GM18511 (cell line): ENCODE measurements around the gene AMOTL1.
A peak's percentile ranks its signal among the peaks of the same experiment; 100 is the strongest.
"Not testable (repeated sequence)": the region's sequence is repeated elsewhere in the genome, so short reads cannot be mapped to it uniquely, and the experiment has no call there.

Source experiments
- ATAC-seq: cut with Tn5 transposase; IDR thresholded peaks from one replicate; pipeline ENCODE4 v1.9.1; 2021; ENCODE audit warnings: mild to moderate bottlenecking, moderate library complexity; ENCODE audit not compliant: unreplicated experiment

The AMOTL1 gene

DNA sequence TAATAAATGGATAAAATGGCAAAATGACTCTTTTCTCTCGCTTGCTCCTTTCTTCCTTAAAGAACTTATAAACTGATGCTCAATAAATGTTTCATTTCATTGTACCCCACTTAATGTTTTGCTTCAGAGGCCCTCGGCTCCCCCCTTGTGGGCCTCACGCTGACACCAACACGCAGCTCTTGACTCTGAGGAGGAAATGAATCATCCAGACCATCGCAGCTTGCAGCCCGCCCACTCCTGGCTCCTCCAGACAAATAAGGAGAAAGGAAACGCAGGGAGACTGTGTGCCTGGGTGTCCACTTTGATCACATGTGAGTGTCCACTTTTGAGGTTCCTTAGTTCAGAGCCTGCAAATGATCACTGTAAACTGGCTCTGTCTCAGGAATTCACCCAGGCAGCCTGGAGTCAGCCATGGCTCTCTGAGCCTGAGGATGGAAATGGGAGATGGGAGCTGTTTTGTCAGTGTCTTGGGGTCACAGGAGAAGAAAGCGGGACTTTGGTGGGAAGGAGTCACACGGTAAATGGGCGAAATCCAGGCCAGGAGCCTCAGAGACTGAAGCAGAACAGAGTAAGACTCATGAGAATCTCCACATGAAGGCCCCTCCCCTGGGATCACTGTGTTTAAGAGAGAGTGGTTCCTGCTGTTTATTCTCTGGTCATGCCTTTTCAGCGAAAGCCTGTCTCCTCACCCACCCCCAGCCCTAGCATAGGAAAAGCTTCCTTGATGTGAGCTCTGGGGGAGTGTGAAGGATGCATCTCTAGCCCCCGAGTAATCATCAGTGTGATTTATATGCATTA is 108.7 kb downstream of the AMOTL1 start:
- ATAC-seq: peak; percentile 97

DNA sequence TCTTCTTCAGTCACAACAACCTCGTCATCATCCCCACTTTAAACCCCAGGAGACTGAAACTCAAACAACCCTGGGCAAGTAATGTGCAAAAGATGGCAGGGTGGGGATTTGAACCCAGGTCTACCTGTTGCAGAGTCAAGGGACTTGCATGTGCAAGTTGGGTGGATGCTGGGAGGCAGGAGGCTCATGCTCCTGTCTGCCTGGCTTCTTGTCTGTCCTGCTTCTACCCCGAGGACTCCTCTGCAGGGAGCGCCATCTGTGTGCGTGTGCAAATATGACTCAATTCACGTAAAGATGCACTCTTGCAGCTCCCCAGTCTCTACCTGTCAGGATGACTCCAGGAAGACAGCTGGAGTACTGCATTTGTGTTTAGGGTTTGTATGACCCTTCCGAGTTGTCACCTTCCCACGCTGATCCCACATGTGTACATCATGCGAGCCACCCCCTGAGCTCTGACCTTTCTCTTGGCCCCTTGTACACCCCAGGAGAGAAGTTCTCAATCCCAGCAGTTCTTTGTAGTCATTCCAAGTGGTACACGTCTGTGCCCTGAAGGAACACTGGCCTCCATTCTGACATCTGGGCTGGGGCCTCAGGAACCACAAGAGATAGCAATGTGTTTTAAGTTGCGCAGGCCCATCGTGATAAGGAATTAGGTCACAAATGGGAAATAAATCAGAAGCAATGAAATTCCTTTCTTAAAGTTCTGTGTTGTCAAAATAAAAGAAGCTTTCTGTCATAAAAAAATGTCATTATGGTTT is 109.5 kb downstream of the AMOTL1 start:
- ATAC-seq: no peak

DNA sequence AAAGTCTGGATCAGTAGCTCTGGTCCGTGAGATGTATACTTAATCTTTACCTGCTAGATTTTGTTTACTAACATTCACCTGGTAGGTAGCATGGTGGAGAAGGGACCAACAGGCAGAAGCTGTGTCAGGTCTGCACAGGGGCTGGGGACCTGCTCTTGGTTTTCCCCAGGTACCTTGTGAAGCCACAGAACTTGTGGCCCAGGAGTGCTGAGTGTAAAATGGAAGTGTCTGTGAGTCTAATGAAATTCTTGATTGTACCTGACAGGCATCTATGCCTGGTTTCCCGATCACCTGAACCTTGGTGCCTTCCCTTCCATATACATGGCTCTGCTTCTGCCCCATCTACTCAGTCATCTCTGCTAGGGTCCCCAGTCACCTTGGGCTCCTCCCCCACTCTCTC is 110.8 kb downstream of the AMOTL1 start:
- no peak for ATAC-seq

DNA sequence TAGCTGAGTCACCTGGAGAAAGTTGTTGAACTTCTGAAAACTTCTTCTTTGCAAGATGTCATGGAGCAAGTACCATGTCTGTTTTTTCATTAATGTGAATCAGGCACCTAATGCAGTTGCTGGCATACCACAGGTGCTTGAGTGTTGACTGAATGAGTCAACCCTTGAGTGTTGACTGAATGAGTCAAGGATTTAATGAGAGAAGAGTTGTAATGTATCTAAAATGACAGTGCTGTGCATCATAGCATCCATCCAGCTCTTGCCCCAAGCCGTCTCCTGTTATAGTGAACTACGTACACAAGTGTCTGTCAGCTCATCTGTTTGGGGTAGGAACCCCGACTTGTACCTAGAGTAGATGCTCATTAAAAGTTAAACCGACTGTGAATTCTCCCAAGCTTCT is 112.1 kb downstream of the AMOTL1 start:
- ATAC-seq: no peak

DNA sequence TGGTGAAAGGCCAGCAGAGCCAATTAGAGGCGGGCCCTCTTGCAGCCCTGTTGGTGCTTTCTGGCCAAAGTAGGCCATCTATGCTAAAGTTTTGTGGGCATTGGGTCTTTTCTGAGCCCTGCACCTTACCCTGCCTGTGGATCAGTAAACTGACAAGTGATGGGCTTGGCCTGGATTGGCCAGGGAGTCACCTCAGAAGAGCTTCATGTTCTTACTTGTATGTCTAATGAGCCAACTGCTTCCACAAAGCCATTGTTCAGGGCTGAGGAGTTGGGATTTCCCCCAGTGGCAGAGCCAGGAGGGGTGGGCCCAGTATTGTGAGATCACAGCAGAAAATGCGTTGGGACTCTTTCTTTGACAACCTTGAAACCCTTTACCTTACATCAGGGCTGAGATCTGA is 114.8 kb downstream of the AMOTL1 start:
- ATAC-seq: no peak

DNA sequence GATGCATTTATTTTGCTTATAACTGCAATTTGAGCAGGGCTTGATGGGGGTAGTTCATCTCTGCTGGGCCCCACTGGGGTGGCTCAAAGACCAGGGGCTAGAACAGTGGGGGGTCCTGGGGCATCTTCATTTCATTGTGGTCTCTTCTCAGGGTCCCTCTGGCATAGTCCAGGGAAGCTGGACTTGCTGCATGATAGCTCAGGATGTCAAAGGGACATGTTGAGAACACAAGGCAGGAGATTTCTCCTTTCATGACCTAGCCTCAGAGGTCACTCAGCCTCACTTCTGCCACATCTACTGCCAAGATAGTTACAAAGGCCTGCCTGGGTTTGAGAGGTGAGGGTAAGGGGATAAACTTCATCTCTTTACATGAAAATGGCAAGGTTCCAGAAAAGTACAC is 115.7 kb downstream of the AMOTL1 start:
- ATAC-seq: no peak

DNA sequence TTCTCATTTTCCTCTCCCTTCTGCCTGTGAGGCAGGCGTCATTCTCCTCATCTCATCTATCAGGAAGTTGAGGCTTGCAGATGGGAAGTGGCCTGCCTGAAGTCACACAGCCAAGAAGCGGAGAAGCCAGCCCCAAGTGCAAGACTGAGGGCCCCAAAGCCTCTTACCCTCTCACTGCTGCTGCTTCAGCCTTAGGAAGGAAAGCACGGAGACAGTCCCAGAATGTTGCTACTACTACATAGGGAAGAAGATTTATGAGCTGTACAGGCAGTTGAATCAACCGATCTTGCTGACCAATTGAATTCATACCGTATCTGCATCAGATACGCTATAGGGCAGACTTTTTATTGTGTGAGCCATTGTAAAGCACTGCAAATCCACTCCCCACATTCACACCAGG is 116.2 kb downstream of the AMOTL1 start:
- no peak for ATAC-seq

DNA sequence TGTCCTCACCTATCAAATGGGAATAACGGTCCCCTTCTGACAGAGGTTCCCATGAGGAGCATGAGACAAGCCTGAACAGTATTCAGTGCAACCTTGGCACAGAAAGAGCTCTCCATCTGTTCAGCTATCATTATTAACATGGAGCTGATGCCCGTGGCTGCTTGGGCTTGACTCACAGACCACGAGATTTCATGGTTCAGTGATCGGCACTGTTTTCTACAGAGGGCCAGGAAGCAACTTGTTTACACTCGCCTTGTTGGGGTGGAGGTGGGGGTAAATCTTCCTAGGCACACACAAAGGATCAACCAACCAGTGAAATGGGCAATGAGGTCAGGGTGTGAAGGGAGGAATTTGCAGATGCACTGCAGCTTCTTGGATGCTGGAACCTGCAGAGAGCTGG is 117.0 kb downstream of the AMOTL1 start:
- peak; percentile 89 for ATAC-seq

DNA sequence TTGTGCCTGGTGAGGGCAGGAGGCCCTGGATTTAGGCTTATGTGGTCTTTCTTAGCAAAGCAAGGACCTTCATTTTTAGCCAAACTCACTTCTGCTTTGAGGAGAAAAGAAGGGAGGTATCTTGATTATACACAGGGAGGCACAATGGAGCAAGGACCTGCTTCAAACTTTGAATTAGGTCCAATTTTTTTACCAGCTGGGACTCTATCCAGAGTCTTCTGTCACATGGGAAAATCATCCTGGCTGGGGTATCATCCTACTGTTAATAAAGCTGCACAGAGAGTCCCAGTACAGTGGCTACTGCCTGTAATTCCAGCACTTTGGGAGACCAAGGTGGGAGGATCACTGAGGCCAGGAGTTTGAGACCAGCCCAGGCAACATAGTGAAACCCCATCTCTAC is 117.4 kb downstream of the AMOTL1 start:
- ATAC-seq: no peak

DNA sequence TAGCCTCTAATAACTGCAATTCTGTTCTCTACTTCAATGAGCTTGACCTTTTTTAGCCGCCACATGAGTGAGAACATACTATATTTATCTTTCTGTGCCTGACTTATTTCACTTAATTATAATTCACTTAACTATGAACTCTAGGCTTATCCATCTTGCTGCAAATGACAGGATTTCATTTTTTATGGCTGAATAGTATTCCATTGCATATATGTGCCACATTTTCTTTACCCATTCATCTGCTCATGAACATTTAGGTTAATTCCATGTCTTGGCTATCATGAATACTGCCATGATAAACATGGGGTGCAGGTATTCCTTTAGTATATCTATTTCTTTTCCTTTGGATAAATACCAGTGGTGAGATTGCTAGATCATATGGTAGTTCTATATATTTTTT is 120.0 kb downstream of the AMOTL1 start:
- ATAC-seq: no peak

DNA sequence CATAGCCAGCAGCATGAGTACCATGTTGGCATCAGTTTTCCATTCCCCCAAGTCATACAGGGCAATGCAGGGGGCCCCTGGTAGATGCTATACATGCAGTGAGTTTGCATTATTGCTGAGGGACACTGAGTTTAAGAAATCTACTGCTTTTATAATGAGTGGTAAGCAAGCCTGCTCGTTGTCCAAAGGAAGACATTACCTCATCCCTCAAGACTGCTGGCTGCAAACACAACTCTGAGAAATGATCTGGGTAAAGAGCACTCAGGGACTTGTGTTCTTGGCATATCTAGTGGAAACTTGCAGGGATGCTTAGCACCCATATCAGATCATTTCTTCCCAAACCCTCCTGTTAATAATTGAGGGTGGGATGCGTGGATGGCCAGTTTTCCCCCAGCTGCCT is 127.3 kb downstream of the AMOTL1 start:
- ATAC-seq: no peak

DNA sequence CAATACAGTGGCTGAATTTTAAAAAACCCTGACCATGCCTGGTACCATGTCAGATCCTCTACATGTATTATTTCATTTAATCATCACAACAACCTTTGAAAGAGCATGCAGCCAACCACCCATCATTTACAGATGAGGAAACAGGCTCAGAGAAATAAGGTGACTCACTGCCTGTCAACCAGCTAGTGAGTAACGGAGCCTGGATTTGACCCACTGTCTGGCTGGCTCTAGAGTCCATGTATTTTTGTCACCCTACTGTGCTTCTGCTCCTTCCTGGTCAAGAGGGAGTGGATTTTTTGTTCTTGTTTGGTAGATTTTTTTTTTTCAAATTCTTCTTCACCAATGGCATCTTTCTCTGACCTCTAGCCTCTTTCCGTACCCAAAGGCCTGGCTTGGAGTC is 127.8 kb downstream of the AMOTL1 start:
- no peak for ATAC-seq

DNA sequence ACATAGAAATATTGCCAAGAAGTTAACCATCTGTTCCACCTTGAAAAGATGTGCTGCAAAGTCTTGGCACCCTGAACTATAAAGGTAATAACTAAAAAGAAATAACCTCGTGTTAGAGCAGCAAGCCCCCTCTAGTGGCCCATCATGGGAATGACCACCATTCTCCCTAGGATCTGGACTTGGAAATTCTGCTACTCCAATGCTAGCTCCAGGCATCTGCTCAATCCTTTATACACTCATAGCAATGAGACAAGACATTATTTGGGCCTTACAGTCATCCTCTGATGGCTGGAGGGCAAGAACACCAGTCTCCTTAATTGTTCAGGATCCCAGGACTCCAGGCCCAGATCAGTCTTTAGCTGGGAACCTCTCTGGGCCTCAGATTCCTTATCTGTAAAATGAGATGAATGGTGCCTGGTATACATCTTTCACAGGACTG is 129.2 kb downstream of the AMOTL1 start:
- peak; percentile 77 for ATAC-seq

DNA sequence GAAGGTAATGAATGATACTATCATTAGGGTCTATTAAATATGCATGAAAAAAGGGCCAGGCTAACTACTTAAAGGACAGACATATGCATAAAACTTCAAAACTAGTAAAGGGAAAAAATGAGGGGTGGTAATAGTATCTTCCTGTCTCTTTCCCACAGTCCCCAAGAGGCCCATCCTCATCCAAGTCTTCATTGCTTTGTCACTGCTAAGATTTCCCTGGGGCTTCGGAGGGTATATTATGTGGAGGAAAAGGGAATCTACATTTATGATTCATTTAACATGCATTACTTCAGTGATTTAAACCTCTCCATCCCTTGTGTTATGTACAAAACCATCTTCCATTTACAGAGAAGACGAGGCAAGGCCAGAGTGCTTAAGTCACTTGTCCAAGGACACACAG is 139.1 kb downstream of the AMOTL1 start:
- no peak for ATAC-seq

DNA sequence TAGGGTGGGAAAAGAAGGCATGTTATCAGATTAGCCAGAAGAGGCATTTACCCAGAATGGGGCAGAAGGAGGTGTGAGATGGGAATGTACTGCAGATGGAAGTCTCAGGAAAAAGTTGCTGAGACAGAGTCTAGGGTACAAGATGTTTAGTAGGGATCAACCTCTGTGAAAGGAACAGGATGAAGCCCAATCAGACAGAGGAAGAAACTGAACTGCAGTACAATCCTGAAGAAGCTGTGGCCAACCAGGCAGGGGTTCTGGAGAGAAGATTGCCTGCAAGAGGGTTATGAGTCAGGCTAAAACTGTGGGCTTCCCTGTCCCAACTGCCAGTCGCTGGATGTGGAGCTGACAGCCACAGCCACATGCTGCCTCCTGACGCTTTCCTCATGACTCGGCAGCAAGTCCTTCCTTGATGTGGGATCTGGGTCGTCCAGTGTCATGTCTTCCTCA is 141.2 kb downstream of the AMOTL1 start:
- no peak for ATAC-seq

DNA sequence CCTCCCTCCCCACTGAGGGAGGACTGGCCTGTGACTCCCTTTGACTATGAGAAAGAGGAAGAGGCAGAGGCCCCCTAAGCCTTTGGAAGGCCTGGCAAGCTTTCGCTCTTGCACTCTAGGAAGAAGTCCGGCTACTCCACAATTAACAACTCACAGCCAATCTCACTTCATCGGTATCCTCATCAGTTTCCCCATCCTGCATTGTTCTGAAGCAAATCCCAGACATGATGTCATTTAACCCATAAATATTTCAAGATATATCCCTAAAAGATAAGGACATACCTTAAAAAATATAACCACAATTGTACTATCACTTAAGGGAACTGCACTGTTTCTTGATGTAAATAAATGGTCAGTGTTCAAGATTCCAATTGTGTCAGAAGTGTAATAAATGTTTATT is 142.1 kb downstream of the AMOTL1 start:
- no peak for ATAC-seq

DNA sequence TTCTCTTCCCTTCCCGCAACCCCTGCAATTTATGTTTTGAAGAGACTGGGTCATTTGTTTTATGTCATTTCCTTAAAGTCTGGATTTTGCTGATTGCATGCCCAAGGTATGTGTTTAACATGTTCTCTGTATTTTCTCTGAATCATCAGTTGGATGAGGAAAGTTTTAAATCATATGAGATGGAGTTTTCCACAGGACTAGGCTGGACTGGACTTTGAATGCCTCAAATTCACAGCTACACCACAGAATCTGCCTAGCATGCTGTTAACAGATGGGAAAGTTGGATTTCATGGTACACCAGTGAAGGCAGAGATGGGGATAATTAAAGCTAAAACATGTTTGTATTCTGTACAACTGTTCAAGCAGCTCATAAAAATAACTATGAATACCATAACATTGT is 142.6 kb downstream of the AMOTL1 start:
- ATAC-seq: no peak

DNA sequence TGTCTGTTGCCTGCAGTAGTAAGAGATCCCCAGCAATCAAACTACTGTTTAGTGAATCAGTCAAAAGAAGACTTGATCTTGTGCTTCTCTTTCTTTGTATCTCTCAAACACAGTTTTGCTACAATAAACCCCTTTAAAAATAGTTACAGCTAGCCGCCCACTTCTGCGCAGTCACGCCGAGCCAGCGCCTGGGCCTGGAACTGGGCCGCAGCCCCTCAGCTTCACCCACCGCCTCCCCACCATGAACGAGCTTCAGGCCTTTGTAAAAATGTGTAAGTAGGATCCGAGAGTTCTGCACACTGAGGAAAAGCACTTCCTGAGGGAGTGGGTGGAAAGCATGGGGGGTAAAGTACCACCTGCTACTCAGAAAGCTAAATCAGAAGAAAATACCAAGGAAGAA is 144.7 kb downstream of the AMOTL1 start:
- no peak for ATAC-seq

DNA sequence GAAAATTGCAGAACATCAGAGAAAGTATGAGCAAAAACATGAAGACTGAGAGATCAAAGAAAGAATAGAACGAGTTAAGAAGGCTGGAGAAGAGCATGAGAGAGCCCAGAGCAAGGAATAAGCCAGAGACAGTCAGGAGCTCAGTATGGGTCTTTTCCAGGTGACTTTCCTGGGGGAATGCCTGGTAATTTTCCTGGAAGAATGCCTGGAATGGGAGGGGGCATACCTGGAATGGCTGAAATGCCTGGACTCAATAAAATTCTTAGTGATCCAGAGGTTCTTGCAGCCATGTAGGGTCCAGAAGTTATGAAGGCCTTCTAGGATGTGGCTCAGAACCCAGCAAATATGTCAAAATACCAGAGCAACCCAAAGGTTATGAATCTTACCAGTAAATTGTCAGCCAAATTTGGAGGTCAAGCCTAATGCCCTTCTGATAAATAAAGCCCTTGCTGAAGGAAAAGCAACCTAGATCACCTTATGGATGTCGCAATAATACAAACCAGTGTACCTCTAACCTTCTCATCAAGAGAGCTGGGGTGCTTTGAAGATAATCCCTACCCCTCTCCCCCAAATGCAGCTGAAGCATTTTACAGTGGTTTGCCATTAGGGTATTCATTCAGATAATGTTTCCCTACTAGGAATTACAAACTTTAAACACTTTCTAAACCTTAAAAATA is 145.7 kb downstream of the AMOTL1 start:
- ATAC-seq: not testable (repeated sequence)

DNA sequence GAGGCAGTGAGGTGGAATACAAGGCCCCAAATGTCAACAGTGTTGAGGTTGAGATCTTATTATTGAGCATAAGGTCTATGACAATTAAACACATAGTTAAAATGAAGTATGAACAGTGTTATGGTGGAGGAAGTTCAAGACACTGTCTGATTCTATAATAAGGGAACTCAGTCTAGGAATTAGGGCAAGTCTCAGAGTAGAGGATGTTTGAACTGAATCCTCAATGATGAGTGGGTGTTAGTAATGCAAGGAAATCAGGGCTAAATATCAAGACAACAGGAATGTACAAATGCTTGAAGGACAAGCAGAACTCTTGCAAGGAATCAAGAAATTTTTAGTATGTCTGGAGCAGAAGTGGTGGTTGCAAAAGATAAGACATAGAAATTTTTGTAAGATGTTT is 152.2 kb downstream of the AMOTL1 start:
- no peak for ATAC-seq

DNA sequence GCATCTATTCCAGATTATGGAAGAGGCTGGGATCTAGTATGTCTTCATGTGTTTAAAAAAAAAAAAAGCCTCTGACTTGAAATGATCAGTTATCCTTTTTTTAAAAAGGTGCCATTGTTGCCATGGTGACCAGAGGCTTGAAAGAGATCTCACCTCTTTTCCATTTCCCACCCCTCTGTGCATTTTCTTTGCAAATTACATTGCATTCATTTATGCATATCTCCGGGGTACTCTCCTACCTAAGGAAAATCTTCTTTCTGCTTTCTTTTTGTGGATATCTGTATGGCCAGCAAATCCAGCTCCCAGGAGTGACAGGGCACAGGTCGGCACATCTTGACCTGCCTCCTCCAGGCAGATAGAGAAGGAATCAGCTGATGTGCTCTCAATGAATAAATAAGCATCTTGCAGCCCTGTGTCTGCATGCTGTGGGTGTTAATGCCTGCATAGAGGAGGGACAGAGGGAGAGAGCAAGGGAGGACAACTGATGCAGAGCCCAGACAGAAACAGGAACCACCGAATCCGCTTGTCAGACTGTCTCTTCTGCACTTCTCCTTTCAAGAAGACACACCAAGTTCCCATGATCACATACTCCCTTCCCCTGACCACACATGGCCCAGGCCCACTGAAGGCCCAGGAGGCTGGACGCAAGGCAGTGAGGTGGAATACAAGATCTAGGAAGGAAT is 154.3 kb downstream of the AMOTL1 start:
- no peak for ATAC-seq
